ENCODE measurements around the gene ARHGAP23. TPM values are rescaled to one million over a fixed set of nuclear protein-coding genes. Genes with fewer than 3 reads are reported as not detected.
A peak's percentile ranks its signal among the peaks of the same experiment; 100 is the strongest.

Gene ARHGAP23
- total RNA-seq, 3 donors from 2014 or later = 6.1 to 44.6 (median 12.6) TPM

GRCh38 chr17:38447502-38448085 lies 19.3 kb downstream of the ARHGAP23 start:
- TF ChIP-seq CTCF (IDR thresholded peaks at IDR 0.05) = no peak
- Histone ChIP-seq H3K4me3 (no peak overlapping the region), H3K9me3 (no peaks in the 10 kb centered on the region), H3K4me1 (ENCODE audit: low read depth) (no peaks in the 10 kb centered on the region), H3K36me3 (ENCODE audit: low read depth) (no peaks in the 10 kb centered on the region)
- intact Hi-C loops (cut with DNase I, micrococcal nuclease) = no loop called here
- no peak for DNase-seq
- peak; percentile 19 for ATAC-seq

- ATAC-seq (no peak), DNase-seq (no peak)
- Histone ChIP-seq H3K4me3 (no peak overlapping the region), H3K9me3 (no peaks in the 10 kb centered on the region), H3K4me1 (ENCODE audit: low read depth) (no peaks in the 10 kb centered on the region), H3K36me3 (ENCODE audit: low read depth) (no peaks in the 10 kb centered on the region)
- TF ChIP-seq CTCF (IDR thresholded peaks at IDR 0.05) = no peak
- intact Hi-C loops (cut with DNase I, micrococcal nuclease) = no loop called here
These were observed 20.0 kb downstream of the ARHGAP23 start for GRCh38 chr17:38448208-38448771.

GRCh38 chr17:38449364-38449763 lies 21.1 kb downstream of the ARHGAP23 start:
- DNase-seq (no peak), ATAC-seq (no peak)
- H3K36me3 ChIP-seq (ENCODE audit: low read depth) = no peaks in the 10 kb centered on the region
- no peaks in the 10 kb centered on the region for H3K9me3 ChIP-seq
- no peak for TF ChIP-seq CTCF (IDR thresholded peaks at IDR 0.05)
- no peak overlapping the region for H3K4me3 ChIP-seq
- H3K4me1 ChIP-seq (ENCODE audit: low read depth) = no peaks in the 10 kb centered on the region
- intact Hi-C loops (cut with DNase I, micrococcal nuclease) = no loop called here

GRCh38 chr17:38450557-38451029 lies 22.3 kb downstream of the ARHGAP23 start:
- no peaks in the 10 kb centered on the region for H3K36me3 ChIP-seq (ENCODE audit: low read depth)
- intact Hi-C loops (cut with DNase I, micrococcal nuclease) = no loop called here

GRCh38 chr17:38451030-38451839 lies 23.0 kb downstream of the ARHGAP23 start:
- intact Hi-C loops (cut with DNase I, micrococcal nuclease) = no loop called here
- ATAC-seq (no peak), DNase-seq (no peak)
- no peak for TF ChIP-seq CTCF (IDR thresholded peaks at IDR 0.05)
- Histone ChIP-seq H3K9me3 (no peaks in the 10 kb centered on the region), H3K36me3 (ENCODE audit: low read depth) (no peaks in the 10 kb centered on the region), H3K4me1 (ENCODE audit: low read depth) (no peaks in the 10 kb centered on the region), H3K4me3 (no peak overlapping the region)

More at GRCh38 chr17:38450557-38451029, 22.3 kb downstream of the ARHGAP23 start:
- ATAC-seq (no peak), DNase-seq (no peak)
- Histone ChIP-seq H3K4me3 (no peak overlapping the region), H3K9me3 (no peaks in the 10 kb centered on the region), H3K4me1 (ENCODE audit: low read depth) (no peaks in the 10 kb centered on the region)
- no peak for TF ChIP-seq CTCF (IDR thresholded peaks at IDR 0.05)

Data from mucosa of descending colon (tissue), 3 donors.